OCI-LY3 (cell line): ENCODE data around the gene TBC1D1.

ENCODE experiments used
- H2AFZ ChIP-seq: fragments of 200-600, 300-600 bp; shearing (Covaris generic); 2 replicates; pipeline ENCODE4 v1.6.0; 2014; ENCODE audit warnings: antibody characterized with exemption, low read depth, low read length
- H3K27ac ChIP-seq: fragments of 200-600, 300-600 bp; sonication (generic); 2 replicates; pipeline ENCODE4 v1.5.1; 2014; ENCODE audit warnings: mild to moderate bottlenecking, low read length, moderate library complexity, mixed read lengths
- H3K27me3 ChIP-seq: fragments of 200-600, 300-600 bp; sonication (generic); 2 replicates; pipeline ENCODE4 v1.6.1; 2014; ENCODE audit warnings: low read depth, low read length, mixed read lengths
- H3K36me3 ChIP-seq: fragments of 200-600, 300-600 bp; sonication (generic); replicated peaks from 2 replicates; pipeline ENCODE3; 2014; ENCODE audit warnings: low read depth, low read length, mixed read lengths
- H3K4me1 ChIP-seq: fragments of 300-600, 200-600 bp; sonication (generic); 2 replicates; pipeline ENCODE4 v1.6.1; 2014; ENCODE audit warnings: low read length, mixed read lengths
- H3K4me2 ChIP-seq: fragments of 200-600, 300-600 bp; sonication (generic); 2 replicates; pipeline ENCODE4 v1.6.1; 2014; ENCODE audit warnings: low read length, mixed read lengths
- H3K4me3 ChIP-seq: fragments of 300-600, 200-600 bp; sonication (generic); 2 replicates; pipeline ENCODE4 v1.5.1; 2014; ENCODE audit warnings: antibody characterized with exemption, mild to moderate bottlenecking, low read length, moderate library complexity
- H3K79me2 ChIP-seq: fragments of 300-600, 200-600 bp; shearing (Covaris generic); 2 replicates; pipeline ENCODE4 v1.6.1; 2014; ENCODE audit warnings: mild to moderate bottlenecking, low read length, mixed read lengths
- H3K9ac ChIP-seq: fragments of 300-600, 200-600 bp; shearing (Covaris generic); 2 replicates; pipeline ENCODE4 v1.6.0; 2014; ENCODE audit warnings: mild to moderate bottlenecking, low read length, moderate library complexity
- H3K9me3 ChIP-seq: fragments of 200-600, 300-600 bp; shearing (Covaris generic); 2 replicates; pipeline ENCODE4 v1.6.1; 2014; ENCODE audit warnings: low read length, mixed read lengths; ENCODE audit not compliant: insufficient read depth
- H4K20me1 ChIP-seq: fragments of 200-600, 300-600 bp; sonication (generic); 2 replicates; pipeline ENCODE4 v1.6.1; 2016; ENCODE audit warnings: low read length, mixed read lengths; ENCODE audit not compliant: insufficient read depth
- EZH2phosphoT487 ChIP-seq: fragments of 200-600 bp; shearing (Covaris generic); IDR thresholded peaks from 2 replicates; pipeline ENCODE4 v1.6.1; 2018; ENCODE audit warnings: antibody characterized with exemption, mixed run types, low read depth
- TF ChIP-seq, protein P1 (sequence below): fragments of 200-600, 300-600 bp; sonication (generic); IDR thresholded peaks from 2 replicates; pipeline ENCODE4 v1.5.1; 2014; ENCODE audit warnings: antibody characterized with exemption, low read length, low read depth

TBC1D1 gene

DNA sequence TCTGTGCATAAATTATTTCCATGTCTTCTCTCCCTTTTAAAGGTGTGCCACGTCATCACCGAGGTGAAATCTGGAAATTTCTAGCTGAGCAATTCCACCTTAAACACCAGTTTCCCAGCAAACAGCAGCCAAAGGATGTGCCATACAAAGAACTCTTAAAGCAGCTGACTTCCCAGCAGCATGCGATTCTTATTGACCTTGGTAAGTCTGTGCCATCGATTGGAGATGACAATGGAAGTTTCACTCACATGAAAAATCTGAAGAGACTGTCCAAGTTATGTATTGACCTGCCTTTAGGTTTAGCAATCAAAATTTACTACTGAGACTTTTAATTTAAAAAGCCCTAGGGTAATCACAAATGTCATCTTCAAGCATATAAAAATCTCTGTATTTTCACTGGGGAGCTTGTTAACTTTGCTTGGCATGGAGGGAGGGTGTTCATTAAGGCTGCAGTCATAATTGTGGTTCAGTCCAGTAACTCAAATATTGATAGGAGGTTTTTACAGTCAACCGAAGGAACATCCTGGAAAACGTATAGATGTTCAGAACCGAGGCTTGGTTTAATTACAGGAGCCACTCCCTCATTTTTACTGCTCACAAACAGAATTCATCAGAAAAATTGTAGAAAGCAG lies 212.2 kb downstream of the TBC1D1 start:
- Histone ChIP-seq H3K9ac (no peak overlapping the region), H3K4me2 (no peak overlapping the region), H3K27me3 (no peaks in the 10 kb centered on the region), H3K36me3 (peaks cover 15% of the 10 kb centered on the region), H3K79me2 (no peaks in the 10 kb centered on the region), H4K20me1 (no peaks in the 10 kb centered on the region), H3K4me1 (peaks cover 17% of the 10 kb centered on the region), H3K27ac (no peak overlapping the region), H2AFZ (no peak overlapping the region), H3K9me3 (no peaks in the 10 kb centered on the region), H3K4me3 (no peak overlapping the region)
- TF ChIP-seq, protein P1, sequence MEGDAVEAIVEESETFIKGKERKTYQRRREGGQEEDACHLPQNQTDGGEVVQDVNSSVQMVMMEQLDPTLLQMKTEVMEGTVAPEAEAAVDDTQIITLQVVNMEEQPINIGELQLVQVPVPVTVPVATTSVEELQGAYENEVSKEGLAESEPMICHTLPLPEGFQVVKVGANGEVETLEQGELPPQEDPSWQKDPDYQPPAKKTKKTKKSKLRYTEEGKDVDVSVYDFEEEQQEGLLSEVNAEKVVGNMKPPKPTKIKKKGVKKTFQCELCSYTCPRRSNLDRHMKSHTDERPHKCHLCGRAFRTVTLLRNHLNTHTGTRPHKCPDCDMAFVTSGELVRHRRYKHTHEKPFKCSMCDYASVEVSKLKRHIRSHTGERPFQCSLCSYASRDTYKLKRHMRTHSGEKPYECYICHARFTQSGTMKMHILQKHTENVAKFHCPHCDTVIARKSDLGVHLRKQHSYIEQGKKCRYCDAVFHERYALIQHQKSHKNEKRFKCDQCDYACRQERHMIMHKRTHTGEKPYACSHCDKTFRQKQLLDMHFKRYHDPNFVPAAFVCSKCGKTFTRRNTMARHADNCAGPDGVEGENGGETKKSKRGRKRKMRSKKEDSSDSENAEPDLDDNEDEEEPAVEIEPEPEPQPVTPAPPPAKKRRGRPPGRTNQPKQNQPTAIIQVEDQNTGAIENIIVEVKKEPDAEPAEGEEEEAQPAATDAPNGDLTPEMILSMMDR, result no peak
- no peak for TF ChIP-seq EZH2phosphoT487

DNA sequence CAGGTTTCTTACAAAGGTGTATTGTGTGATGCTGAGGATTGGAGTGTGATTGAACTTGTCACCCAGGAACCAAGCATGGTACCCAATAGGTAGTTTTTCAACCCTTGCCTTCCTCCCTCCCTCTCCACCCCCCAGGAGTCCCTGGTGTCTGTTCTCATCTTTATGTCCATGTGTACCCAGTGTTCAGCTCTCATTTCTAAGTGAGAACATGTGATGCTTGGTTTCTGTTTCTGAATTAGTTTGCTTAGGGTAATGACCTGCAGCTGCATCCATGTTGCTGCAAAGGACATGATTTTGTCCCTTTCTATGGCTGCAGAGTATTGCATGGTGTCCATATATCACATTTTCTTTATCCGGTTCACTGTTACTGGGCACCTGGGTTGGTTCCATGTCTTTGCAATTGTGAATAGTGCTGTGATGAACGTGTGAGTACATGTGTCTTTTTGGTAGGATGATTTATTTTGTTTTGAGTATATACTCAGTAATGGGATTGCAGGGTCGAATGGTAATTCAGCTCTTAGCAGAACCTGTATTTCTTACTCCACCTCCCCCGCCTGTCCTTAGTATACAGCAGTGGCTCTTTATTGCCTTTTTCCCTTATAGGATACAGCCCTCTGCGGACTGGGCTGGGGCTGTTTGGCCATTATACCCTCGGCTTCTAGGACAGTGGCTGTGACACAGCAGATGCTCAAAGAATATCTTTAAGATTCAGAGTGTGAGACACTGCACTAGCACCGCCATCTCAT lies 214.8 kb downstream of the TBC1D1 start:
- Histone ChIP-seq H4K20me1 (no peaks in the 10 kb centered on the region), H3K4me3 (peak overlapping the region; percentile 31), H3K27me3 (no peaks in the 10 kb centered on the region), H3K4me1 (peaks cover 17% of the 10 kb centered on the region), H3K9me3 (no peaks in the 10 kb centered on the region), H3K27ac (peak overlapping the region; percentile 49), H3K4me2 (peak overlapping the region; percentile 67), H3K79me2 (no peaks in the 10 kb centered on the region), H3K36me3 (peaks cover 15% of the 10 kb centered on the region), H3K9ac (no peak overlapping the region), H2AFZ (no peak overlapping the region)
- TF ChIP-seq, protein P1, result no peak
- TF ChIP-seq EZH2phosphoT487, result no peak

DNA sequence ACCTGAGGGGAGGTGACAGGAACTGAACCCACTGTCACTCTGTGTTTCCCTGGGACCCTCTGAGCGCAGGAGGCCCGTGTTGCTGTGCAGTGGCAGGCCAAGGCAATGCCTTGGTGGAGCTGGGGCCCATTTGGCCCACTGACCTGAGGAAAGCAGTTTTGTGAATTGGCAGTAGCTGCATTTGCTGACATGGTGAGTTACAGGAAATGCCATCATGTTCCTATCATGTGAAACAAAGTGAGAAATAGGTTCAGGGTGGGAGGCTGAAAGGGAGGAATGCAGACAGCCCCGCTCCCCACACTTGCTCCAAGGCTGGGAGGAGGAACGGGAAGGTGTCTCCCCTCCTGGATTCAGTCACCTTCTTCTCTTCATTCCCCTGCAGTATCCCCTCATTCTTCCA lies 215.4 kb downstream of the TBC1D1 start:
- Histone ChIP-seq H3K79me2 (no peaks in the 10 kb centered on the region), H3K36me3 (peaks cover 15% of the 10 kb centered on the region), H3K9me3 (no peaks in the 10 kb centered on the region), H3K4me2 (peak overlapping the region; percentile 67; the same call in 1 of the 2 replicates), H3K4me3 (no peak overlapping the region), H3K9ac (no peak overlapping the region), H2AFZ (no peak overlapping the region), H4K20me1 (no peaks in the 10 kb centered on the region), H3K27ac (no peak overlapping the region), H3K27me3 (no peaks in the 10 kb centered on the region), H3K4me1 (peaks cover 17% of the 10 kb centered on the region)
- TF ChIP-seq, protein P1, result no peak
- TF ChIP-seq EZH2phosphoT487, result no peak

DNA sequence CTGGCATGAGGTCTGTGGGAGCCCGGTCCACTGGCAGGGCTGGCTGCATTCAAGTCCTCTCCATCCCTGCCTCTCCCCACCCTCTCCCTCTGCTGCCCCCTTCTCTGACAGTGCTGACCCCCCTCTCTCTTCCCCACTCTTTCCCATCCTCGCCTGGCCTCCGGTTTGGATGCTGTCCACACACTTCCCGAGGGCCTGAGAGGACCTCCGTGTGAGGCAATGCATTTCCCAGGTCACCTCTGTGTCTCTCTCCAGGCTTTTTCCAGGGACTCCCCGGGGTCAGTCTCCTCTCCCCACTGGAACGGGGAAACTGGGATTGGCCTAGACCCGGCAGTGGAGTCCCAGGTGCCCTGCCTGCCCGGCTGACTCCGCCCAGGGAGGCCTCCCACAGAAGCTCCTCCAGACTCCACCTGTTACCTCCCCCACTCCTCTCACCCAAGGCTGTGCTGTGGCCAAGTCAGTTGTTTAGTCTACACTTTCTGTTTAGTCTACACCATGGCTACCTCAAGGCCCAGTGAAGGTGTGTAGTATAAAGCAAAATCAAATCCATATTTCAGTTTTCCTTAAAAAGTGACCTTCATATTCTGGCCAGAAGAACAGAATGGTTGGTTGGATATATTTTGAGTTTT lies 216.1 kb downstream of the TBC1D1 start:
- no peak overlapping the region for H3K9ac ChIP-seq
- peaks cover 17% of the 10 kb centered on the region for H3K4me1 ChIP-seq
- no peaks in the 10 kb centered on the region for H3K79me2 ChIP-seq
- H3K27me3 ChIP-seq, result no peaks in the 10 kb centered on the region
- no peaks in the 10 kb centered on the region for H3K9me3 ChIP-seq
- no peak overlapping the region for H3K27ac ChIP-seq
- no peak overlapping the region for H3K4me2 ChIP-seq
- no peak overlapping the region for H3K4me3 ChIP-seq
- H2AFZ ChIP-seq, result no peak overlapping the region
- H3K36me3 ChIP-seq, result peaks cover 11% of the 10 kb centered on the region
- TF ChIP-seq EZH2phosphoT487, result no peak
- TF ChIP-seq, protein P1, result no peak
- no peaks in the 10 kb centered on the region for H4K20me1 ChIP-seq
